ENCODE results near the gene CARMIL1. TPM values are rescaled to one million over a fixed set of nuclear protein-coding genes. Genes with fewer than 3 reads are reported as not detected.

Gene CARMIL1
- total RNA-seq, 1 experiment from 2014 or later: 21.2 TPM

DNA sequence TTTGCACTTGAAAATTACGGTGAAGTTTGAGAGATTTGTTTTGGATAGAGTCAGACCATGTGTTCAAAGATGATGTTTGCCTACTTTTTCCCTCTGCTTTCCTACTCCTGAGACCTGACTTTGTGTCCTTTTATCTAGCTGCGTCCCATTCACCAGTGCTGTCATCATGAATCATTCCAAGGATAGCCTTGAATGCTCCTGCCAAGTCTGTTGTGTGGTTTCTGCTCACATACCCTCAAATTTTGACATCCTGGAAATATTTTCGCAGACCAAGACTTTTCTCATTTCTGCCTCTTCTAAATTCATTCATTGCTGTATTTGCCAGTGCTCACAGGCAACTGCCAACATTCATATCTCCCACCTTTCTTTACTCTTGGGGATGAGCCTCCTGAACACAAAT is 197.0 kb downstream of the CARMIL1 start:
- no peak overlapping the region for H3K4me3 ChIP-seq
- peaks cover 30% of the 10 kb centered on the region for H3K4me1 ChIP-seq (replicated peaks)
- H3K36me3 ChIP-seq: no peaks in the 10 kb centered on the region
- peak; percentile 52 to 56 for DNase-seq (ENCODE audit: low read depth in 1 of 2, low spot score in 2 of 2)
- no peaks in the 10 kb centered on the region for H3K9me3 ChIP-seq (replicated peaks)
- H3K27ac ChIP-seq: peak overlapping the region; percentile 79
- H3K27me3 ChIP-seq (replicated peaks): no peaks in the 10 kb centered on the region

DNA sequence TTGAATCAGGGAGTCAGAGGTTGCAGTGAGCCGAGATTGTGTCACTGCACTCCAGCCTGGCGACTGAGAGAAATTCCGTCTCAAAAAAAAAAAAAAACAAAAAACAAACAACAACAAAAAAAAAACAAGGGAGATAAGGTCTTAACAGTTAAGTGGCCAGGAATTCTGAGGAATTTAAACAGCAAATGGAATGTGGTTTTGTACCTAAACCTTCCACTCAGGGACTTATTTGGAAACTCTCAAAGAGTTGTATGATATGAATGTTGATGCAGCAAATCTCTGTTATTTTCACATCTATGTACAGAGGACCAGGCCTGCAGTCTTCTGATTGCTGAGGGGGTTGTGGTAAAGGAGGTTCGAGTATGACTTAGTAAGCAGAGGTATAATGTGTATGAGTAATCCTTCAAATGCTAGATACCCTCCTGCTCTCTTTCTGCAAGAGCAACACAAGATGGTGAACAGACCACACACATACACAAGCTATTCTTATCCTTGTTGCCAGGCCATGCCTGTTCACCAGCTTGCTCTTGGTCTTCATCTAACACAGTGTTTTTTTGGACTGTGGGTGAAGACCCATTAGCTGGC is 197.9 kb downstream of the CARMIL1 start:
- Histone ChIP-seq H3K4me1 (replicated peaks) (peaks cover 30% of the 10 kb centered on the region), H3K9me3 (replicated peaks) (no peaks in the 10 kb centered on the region), H3K36me3 (no peaks in the 10 kb centered on the region), H3K27ac (peak overlapping the region; percentile 79), H3K27me3 (replicated peaks) (no peaks in the 10 kb centered on the region), H3K4me3 (no peak overlapping the region)
- peak; percentile 82 to 92 for DNase-seq (ENCODE audit: low read depth in 1 of 2, low spot score in 2 of 2)

DNA sequence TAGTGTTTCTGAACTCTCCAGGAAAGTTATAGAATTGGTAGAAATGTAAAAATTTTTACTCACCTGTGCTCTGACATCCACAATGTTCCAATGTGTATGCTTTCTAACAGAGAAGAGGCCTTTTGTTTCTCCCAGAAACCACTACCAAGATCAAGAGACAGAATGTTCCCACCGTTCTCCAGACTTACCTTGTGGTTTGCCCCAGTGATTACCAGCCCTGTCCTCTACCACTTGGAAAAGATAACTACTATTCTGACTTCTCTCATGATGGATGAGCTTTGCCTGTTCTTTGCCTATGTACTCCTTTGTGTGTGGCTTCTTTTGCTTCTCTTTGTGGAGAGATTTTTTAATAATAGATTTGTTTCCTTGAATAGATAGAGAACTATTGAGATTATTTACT is 199.8 kb downstream of the CARMIL1 start:
- no peaks in the 10 kb centered on the region for H3K9me3 ChIP-seq (replicated peaks)
- no peak overlapping the region for H3K27ac ChIP-seq
- no peak for DNase-seq (ENCODE audit: low read depth in 1 of 2, low spot score in 2 of 2)
- peaks cover 30% of the 10 kb centered on the region for H3K4me1 ChIP-seq (replicated peaks)
- no peak overlapping the region for H3K4me3 ChIP-seq
- no peaks in the 10 kb centered on the region for H3K36me3 ChIP-seq
- H3K27me3 ChIP-seq (replicated peaks): no peaks in the 10 kb centered on the region

DNA sequence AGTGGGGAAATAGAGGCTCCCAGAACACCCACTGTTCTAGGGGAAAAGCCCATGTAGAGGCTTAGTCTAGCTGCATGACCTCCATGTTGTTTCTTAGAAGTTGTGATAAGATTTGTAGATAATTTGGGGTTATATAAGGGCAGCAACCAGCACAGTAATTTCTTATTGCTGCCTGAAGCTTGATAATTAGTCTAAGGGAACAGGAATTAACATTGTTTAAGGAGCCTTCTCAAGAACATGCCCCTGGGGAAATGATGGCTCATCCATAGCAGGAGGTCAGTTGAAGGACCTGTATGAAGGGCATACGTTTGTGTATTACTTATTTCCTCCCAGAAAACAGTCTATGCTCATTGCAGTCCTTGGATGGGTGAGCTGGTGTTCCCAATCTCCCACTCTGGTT is 202.1 kb downstream of the CARMIL1 start:
- Histone ChIP-seq H3K27me3 (replicated peaks) (no peaks in the 10 kb centered on the region), H3K4me1 (replicated peaks) (peaks cover 20% of the 10 kb centered on the region), H3K36me3 (no peaks in the 10 kb centered on the region), H3K27ac (no peak overlapping the region), H3K9me3 (replicated peaks) (no peaks in the 10 kb centered on the region), H3K4me3 (no peak overlapping the region)
- no peak for DNase-seq (ENCODE audit: low read depth in 1 of 2, low spot score in 2 of 2)

DNA sequence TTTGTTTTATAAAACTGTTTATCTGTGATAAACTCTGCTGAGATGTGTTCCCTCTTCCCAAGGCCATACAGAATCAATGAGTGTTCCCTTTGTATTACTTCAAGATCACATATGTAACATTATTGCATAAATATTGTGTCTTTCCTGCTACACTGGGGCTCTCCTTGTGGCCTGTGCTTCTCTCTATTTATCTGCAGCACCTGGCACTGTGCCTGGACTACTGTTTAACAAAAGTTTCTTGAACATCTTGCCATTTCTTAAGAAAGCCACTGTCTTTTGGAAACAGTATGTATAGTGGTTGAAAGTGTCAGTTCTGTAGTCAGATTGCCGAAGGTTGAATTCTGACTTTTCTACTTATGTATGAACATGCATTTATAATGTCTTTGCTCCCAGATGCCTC is 203.8 kb downstream of the CARMIL1 start:
- Histone ChIP-seq H3K4me3 (no peak overlapping the region), H3K27ac (no peak overlapping the region), H3K9me3 (replicated peaks) (no peaks in the 10 kb centered on the region), H3K36me3 (no peaks in the 10 kb centered on the region), H3K4me1 (replicated peaks) (peaks cover 3% of the 10 kb centered on the region), H3K27me3 (replicated peaks) (no peaks in the 10 kb centered on the region)
- no peak for DNase-seq (ENCODE audit: low read depth in 1 of 2, low spot score in 2 of 2)

DNA sequence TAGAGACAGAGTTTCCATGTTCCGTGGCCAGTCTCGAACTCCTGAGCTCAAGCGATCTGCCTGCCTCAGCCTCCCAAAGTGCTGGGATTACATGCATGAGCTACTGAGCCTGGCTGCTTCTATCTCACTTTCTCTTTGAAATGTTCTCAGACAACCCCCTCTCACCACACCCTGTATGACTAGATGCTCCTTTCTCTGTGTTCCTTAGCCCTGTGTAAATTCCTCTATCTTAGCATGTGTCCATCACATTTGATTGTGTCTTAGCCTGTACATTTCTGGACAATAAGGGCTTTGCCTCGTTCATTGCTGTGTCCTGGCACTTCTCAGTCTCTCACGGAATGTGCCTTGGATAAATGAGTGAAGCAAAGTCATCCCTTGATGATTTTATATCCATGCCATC is 204.8 kb downstream of the CARMIL1 start:
- H3K4me1 ChIP-seq (replicated peaks): no peaks in the 10 kb centered on the region
- H3K4me3 ChIP-seq: no peak overlapping the region
- H3K27me3 ChIP-seq (replicated peaks): no peaks in the 10 kb centered on the region
- H3K27ac ChIP-seq: no peak overlapping the region
- no peak for DNase-seq (ENCODE audit: low read depth in 1 of 2, low spot score in 2 of 2)
- peaks cover 4% of the 10 kb centered on the region; the same call in 1 of the 2 replicates for H3K36me3 ChIP-seq
- H3K9me3 ChIP-seq (replicated peaks): no peaks in the 10 kb centered on the region

DNA sequence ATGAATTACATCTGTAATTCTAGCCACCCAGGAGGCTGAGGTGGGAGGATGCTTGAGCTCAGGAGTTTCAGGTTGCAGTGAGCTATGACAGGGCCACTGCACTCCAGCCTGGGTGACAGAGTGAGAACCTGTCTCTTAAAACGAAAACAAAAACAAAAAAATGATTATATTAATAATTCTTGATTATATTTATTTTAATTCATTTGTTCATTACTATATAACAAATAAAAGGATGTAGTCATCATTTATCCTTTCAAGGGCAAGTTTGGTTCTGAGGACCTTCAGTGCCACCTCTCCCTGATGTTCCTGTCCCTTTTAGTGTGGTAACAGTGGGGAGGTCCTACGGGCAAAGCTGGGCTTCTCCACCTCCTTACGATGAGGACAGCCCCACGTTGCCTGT is 205.7 kb downstream of the CARMIL1 start:
- Histone ChIP-seq H3K4me3 (no peak overlapping the region), H3K27ac (no peak overlapping the region), H3K36me3 (peaks cover 4% of the 10 kb centered on the region; the same call in 1 of the 2 replicates), H3K4me1 (replicated peaks) (no peaks in the 10 kb centered on the region), H3K27me3 (replicated peaks) (no peaks in the 10 kb centered on the region), H3K9me3 (replicated peaks) (no peaks in the 10 kb centered on the region)
- DNase-seq (ENCODE audit: low read depth in 1 of 2, low spot score in 2 of 2): no peak

DNA sequence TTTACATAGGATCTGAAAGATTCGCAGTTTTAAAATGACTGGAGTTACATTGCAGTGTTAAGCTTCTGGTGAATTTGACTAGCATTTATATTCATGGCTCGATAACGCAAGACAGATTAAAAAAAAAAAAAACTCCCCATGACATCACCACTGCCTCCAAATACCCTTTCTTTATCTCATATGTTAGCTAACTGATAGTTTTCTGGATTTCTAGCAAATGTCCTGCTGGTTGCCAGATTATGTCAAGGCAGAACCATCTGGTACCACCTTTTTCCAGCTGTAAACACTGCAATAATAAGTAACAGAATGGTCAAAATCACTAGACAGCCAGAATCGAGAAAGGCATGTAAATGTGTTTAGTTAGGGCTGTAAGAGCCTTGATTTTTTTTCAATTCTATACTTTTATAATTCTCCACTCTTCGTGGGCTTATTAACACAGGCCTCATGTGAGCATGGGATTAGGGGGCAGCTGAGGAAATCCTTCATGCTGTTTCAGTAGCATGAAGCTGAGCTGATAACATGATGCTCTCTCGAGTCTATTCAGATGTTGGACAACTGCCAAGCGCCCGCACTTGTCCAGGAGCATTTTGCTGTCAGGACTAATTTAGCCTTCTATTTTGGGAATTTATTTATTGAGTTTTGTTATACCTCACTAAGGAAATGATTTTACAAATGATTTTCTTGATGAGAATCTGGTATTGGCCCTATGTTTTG is 206.8 kb downstream of the CARMIL1 start:
- Histone ChIP-seq H3K27me3 (replicated peaks) (no peaks in the 10 kb centered on the region), H3K4me3 (no peak overlapping the region), H3K9me3 (replicated peaks) (no peaks in the 10 kb centered on the region), H3K4me1 (replicated peaks) (no peaks in the 10 kb centered on the region), H3K36me3 (peaks cover 4% of the 10 kb centered on the region; the same call in 1 of the 2 replicates), H3K27ac (no peak overlapping the region)
- no peak for DNase-seq (ENCODE audit: low read depth in 1 of 2, low spot score in 2 of 2)

DNA sequence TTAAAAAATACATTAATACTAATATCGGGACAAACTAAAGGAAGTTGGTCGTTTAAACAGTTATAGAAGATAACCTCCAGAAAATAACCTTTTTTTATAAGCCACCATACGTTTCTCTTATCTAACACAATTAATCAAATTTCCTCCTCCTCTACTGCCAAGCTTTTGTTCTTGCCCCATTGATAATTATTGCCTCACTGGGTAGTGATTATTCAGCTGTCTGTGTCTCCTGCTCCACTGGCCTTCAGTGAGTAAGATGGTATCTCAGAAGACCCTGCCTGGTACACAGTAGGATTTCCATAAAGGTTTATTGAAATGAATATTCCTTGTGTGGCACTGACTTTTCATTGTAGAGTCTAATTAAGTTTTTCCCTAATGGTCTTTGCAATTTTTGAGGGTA is 207.4 kb downstream of the CARMIL1 start:
- Histone ChIP-seq H3K9me3 (replicated peaks) (no peaks in the 10 kb centered on the region), H3K27ac (no peak overlapping the region), H3K27me3 (replicated peaks) (no peaks in the 10 kb centered on the region), H3K4me3 (no peak overlapping the region), H3K4me1 (replicated peaks) (no peaks in the 10 kb centered on the region), H3K36me3 (peaks cover 4% of the 10 kb centered on the region; the same call in 1 of the 2 replicates)
- DNase-seq (ENCODE audit: low read depth in 1 of 2, low spot score in 2 of 2): no peak

DNA sequence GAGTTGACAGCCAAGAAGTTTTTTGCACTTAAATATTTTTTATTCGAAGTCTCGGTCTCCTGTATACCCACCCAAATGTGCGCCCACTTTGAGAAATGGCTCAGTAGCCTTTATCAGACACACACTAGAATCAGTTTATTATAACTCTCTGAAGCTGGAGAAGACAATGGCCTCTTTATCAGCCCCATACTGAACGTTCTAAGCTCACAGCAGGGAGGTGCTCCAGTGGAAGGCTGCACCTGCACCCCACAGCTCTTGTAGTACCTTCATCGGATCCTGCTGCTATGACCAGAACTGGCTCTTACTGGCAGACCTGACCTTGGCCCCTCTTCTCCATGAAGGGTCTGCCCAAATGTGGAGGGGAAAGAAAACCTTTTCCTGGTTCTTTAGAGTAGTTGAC is 207.8 kb downstream of the CARMIL1 start:
- Histone ChIP-seq H3K4me1 (replicated peaks) (no peaks in the 10 kb centered on the region), H3K27ac (no peak overlapping the region), H3K9me3 (replicated peaks) (no peaks in the 10 kb centered on the region), H3K27me3 (replicated peaks) (no peaks in the 10 kb centered on the region), H3K4me3 (no peak overlapping the region), H3K36me3 (peaks cover 4% of the 10 kb centered on the region; the same call in 1 of the 2 replicates)
- DNase-seq (ENCODE audit: low read depth in 1 of 2, low spot score in 2 of 2): no peak

DNA sequence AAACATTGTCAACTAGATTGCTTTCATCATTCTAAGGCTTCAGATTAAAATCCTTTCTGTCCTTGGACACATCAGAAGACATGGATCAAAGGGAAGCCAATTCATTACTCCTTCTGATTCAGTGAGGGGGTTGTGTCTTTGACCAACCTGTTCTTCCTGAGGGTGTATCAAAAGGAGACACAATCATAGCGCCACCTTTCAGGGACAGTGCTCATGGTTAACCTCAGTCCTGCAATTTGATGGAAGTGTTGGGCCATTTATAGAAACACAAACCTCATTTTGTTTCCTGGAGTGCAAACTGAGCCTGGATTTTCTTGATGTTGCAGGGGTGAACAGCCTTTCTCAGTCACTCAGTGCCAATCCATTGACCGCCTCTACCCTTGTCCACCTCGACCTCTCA is 209.0 kb downstream of the CARMIL1 start:
- H3K36me3 ChIP-seq: peaks cover 4% of the 10 kb centered on the region; the same call in 1 of the 2 replicates
- H3K27me3 ChIP-seq (replicated peaks): no peaks in the 10 kb centered on the region
- no peak for DNase-seq (ENCODE audit: low read depth in 1 of 2, low spot score in 2 of 2)
- H3K27ac ChIP-seq: no peak overlapping the region
- H3K9me3 ChIP-seq (replicated peaks): no peaks in the 10 kb centered on the region
- no peaks in the 10 kb centered on the region for H3K4me1 ChIP-seq (replicated peaks)
- H3K4me3 ChIP-seq: no peak overlapping the region

DNA sequence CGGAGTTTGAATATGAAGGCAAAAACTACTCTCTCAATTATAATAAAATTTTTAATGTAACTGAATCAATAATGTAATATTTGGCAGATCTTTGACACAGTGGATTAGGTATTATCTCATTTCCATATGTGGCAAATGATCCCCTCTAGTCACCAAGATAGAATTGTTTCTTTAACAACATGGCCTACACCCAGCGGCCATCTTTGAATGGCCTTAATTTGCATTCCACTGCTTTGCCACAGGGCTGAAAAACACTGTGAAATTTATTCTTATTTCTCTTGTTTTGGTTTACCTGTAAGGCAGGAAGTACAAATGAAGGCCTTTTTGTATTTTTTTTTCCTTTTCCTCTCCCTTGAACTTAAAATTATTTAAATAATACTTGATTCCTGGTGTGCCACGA is 210.2 kb downstream of the CARMIL1 start:
- no peak overlapping the region for H3K4me3 ChIP-seq
- no peaks in the 10 kb centered on the region for H3K9me3 ChIP-seq (replicated peaks)
- H3K27ac ChIP-seq: no peak overlapping the region
- H3K27me3 ChIP-seq (replicated peaks): no peaks in the 10 kb centered on the region
- H3K36me3 ChIP-seq: peaks cover 4% of the 10 kb centered on the region; the same call in 1 of the 2 replicates
- DNase-seq (ENCODE audit: low read depth in 1 of 2, low spot score in 2 of 2): no peak
- no peaks in the 10 kb centered on the region for H3K4me1 ChIP-seq (replicated peaks)

DNA sequence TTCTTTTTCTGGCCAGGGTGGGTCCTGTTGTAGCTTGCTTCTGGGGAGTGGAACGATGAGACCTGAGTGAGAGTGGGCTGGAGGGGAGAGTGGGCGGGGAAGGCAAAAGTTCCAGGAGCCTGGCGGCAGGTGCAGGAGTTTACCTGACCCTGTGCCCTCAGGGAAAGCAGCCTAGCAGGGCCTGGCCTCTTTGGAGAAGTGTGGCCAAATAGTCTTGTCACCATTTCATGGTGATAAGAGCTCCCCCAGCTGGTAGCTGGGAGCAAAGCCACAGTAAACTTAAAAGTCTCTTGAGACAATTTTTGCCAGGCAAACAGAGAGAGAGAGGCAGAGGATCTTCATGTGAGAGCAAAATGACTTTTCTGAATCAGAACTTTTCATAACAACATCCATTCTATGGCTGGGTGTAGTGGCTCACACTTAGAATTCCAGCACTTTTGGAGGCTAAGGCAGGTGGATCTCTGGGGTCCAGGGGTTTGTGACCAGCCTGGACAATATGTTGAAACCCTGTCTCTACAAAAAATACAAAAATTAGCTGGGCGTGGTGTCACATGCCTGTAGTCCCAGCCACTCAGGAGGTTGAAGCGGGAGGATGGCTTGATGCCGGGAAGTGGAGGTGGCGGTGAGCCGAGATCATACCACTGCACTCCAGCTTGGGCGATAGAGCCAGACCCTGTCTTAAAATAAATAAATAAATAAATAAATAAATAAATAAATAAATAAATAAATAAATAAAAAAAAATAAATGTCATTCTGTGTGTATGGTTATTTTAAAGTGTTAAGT is 211.0 kb downstream of the CARMIL1 start:
- DNase-seq (ENCODE audit: low read depth in 1 of 2, low spot score in 2 of 2): peak; percentile 67 to 69
- H3K36me3 ChIP-seq: peaks cover 4% of the 10 kb centered on the region; the same call in 1 of the 2 replicates
- no peak overlapping the region for H3K4me3 ChIP-seq

DNA sequence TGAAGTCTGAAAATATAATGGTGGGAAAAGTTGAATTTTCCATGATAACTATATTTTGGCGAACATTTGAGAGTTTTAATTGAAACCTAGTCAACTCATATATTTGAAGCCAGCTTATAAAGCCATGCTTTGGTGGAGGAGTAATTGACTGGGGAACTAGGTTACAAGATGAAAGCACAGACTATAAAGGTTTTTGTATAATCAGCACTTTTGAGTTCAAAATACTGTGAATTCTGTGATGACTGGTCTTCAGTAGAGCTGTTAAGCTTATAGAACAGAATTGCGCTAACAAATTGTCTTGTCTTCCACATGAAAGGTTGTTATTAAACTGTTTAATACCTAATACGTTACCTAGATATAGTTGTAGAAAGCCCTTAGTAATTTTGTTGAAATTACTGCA is 213.8 kb downstream of the CARMIL1 start:
- no peak overlapping the region for H3K27ac ChIP-seq

More for the DNA sequence above, 211.0 kb downstream of the CARMIL1 start:
- no peaks in the 10 kb centered on the region for H3K9me3 ChIP-seq (replicated peaks)
- H3K27me3 ChIP-seq (replicated peaks): no peaks in the 10 kb centered on the region
- no peaks in the 10 kb centered on the region for H3K4me1 ChIP-seq (replicated peaks)
- H3K27ac ChIP-seq: no peak overlapping the region

More for the DNA sequence above, 213.8 kb downstream of the CARMIL1 start:
- Histone ChIP-seq H3K27me3 (replicated peaks) (no peaks in the 10 kb centered on the region), H3K36me3 (peaks cover 7% of the 10 kb centered on the region), H3K4me3 (no peak overlapping the region), H3K4me1 (replicated peaks) (no peaks in the 10 kb centered on the region), H3K9me3 (replicated peaks) (no peaks in the 10 kb centered on the region)
- DNase-seq (ENCODE audit: low read depth in 1 of 2, low spot score in 2 of 2): no peak
